ENCODE measurements around the gene PKD2L1. TPM values are rescaled to one million over a fixed set of nuclear protein-coding genes. Genes with fewer than 3 reads are reported as not detected.
A peak's percentile ranks its signal among the peaks of the same experiment; 100 is the strongest.

The PKD2L1 gene
- total RNA-seq, 1 donor from 2014 or later = not detected

GRCh38 chr10:100372415-100373297 lies 42.6 kb upstream of the PKD2L1 start:
- Mint-ChIP-seq H3K4me3 (no peak overlapping the region), H3K9me3 (no peaks in the 10 kb centered on the region), H3K4me1 (ENCODE audit: unreplicated experiment) (peaks cover 18% of the 10 kb centered on the region), H3K27ac (no peak overlapping the region), H3K36me3 (no peaks in the 10 kb centered on the region), H3K27me3 (no peaks in the 10 kb centered on the region)
- TF ChIP-seq CTCF (conservative IDR thresholded peaks at IDR 0.05) = no peak
- DNase-seq (ENCODE audit: extremely low spot score, unreplicated experiment) = no peak

- Mint-ChIP-seq H3K27me3 (no peaks in the 10 kb centered on the region), H3K36me3 (no peaks in the 10 kb centered on the region), H3K9me3 (no peaks in the 10 kb centered on the region), H3K27ac (peak overlapping the region; percentile 93), H3K4me3 (peak overlapping the region; percentile 71), H3K4me1 (ENCODE audit: unreplicated experiment) (peaks cover 14% of the 10 kb centered on the region)
- no peak for TF ChIP-seq CTCF (conservative IDR thresholded peaks at IDR 0.05)
- DNase-seq (ENCODE audit: extremely low spot score, unreplicated experiment) = no peak
Measured at GRCh38 chr10:100371482-100372027, 41.5 kb upstream of the PKD2L1 start.

GRCh38 chr10:100370714-100371481 lies 40.9 kb upstream of the PKD2L1 start:
- Mint-ChIP-seq H3K4me1 (ENCODE audit: unreplicated experiment) (peaks cover 14% of the 10 kb centered on the region), H3K36me3 (no peaks in the 10 kb centered on the region), H3K27ac (peak overlapping the region; percentile 93), H3K9me3 (no peaks in the 10 kb centered on the region), H3K4me3 (peak overlapping the region; percentile 71), H3K27me3 (no peaks in the 10 kb centered on the region)
- TF ChIP-seq CTCF (conservative IDR thresholded peaks at IDR 0.05) = no peak
- DNase-seq (ENCODE audit: extremely low spot score, unreplicated experiment) = peak; percentile 76

- TF ChIP-seq CTCF (conservative IDR thresholded peaks at IDR 0.05) = no peak
- H3K4me1 Mint-ChIP-seq (ENCODE audit: unreplicated experiment) = peaks cover 20% of the 10 kb centered on the region
- no peaks in the 10 kb centered on the region for H3K9me3 Mint-ChIP-seq
- H3K27me3 Mint-ChIP-seq = no peaks in the 10 kb centered on the region
- no peak overlapping the region for H3K27ac Mint-ChIP-seq
- no peak for DNase-seq (ENCODE audit: extremely low spot score, unreplicated experiment)
- H3K36me3 Mint-ChIP-seq = no peaks in the 10 kb centered on the region
- H3K4me3 Mint-ChIP-seq = no peak overlapping the region
Measured at GRCh38 chr10:100368721-100369120, 38.7 kb upstream of the PKD2L1 start.

- Mint-ChIP-seq H3K27ac (peak overlapping the region; percentile 78), H3K36me3 (peaks cover 9% of the 10 kb centered on the region), H3K9me3 (no peaks in the 10 kb centered on the region), H3K4me1 (ENCODE audit: unreplicated experiment) (peaks cover 13% of the 10 kb centered on the region), H3K27me3 (no peaks in the 10 kb centered on the region), H3K4me3 (no peak overlapping the region)
- no peak for TF ChIP-seq CTCF (conservative IDR thresholded peaks at IDR 0.05)
- DNase-seq (ENCODE audit: extremely low spot score, unreplicated experiment) = no peak
Measured at GRCh38 chr10:100364735-100365391, 34.8 kb upstream of the PKD2L1 start.
